Adrenal gland (tissue), 12 donors: ENCODE measurements around the gene CCNH. TPM values are rescaled to one million over a fixed set of nuclear protein-coding genes. Genes with fewer than 3 reads are reported as not detected.

Experiments
- DNase-seq, 7 donors: peaks; one replicate each; pipeline ENCODE4 v3.0.0-alpha.2; 2019 to 2020
- H3K27ac ChIP-seq, 5 donors: fragments of 200-600 bp; sonication (generic) in 4 of 5; 1 replicate in 3 of 5; 2 replicates in 2 of 5; pipeline versions ENCODE4 v1.5.1 to v1.8.0; 2016 to 2020; ENCODE audit warnings: mild to moderate bottlenecking in 1 of 5
- H3K27me3 ChIP-seq: fragments of 200-600 bp; 2 replicates; pipeline ENCODE4 v1.8.0; 2021
- H3K36me3 ChIP-seq, 2 donors: fragments of 200-600 bp; replicated peaks in 1 of 2; 1 replicate in 1 of 2; 2 replicates in 1 of 2; pipeline versions ENCODE4 v1.5.1 to v1.8.0; 2018 to 2022
- H3K4me1 ChIP-seq, 2 donors: fragments of 200-600 bp; replicated peaks in 1 of 2; 1 replicate in 1 of 2; 2 replicates in 1 of 2; pipeline versions ENCODE4 v1.5.1 to v1.8.0; 2018 to 2021
- H3K4me3 ChIP-seq, 4 donors: fragments of 200-600 bp; sonication (generic) in 3 of 4; one replicate each; pipeline ENCODE4 v1.5.1; 2016 to 2018
- H3K9me3 ChIP-seq, 3 donors: fragments of 200-600 bp; sonication (generic) in 1 of 3; replicated peaks in 1 of 3; 1 replicate in 2 of 3; 2 replicates in 1 of 3; pipeline versions ENCODE4 v1.5.1 to v1.8.0; 2016 to 2021
- POLR2A ChIP-seq, 2 donors: fragments of 450-650 bp; IDR thresholded peaks; one replicate each; pipeline ENCODE4 v1.6.1; 2017; ENCODE audit warnings: antibody characterized with exemption in 2 of 2, mild to moderate bottlenecking in 2 of 2, moderate library complexity in 1 of 2
- WGBS, 4 donors: extraction: QIAGEN DNeasy Blood & Tissue Kit in 2 of 4; methylation state at CpG; one replicate each; pipeline versions ENCODE4 v1.1.5 to v1.1.7; 2013 to 2017; 5-methylcytosine and 5-hydroxymethylcytosine counted together
- intact Hi-C, 2 donors: fragments of 100-400 bp; cut with DNase I; formaldehyde crosslinking; loops; one replicate each; pipeline versions ENCODE4 v1.14.1 to v1.15.0; 2022 to 2023
- polyA plus RNA-seq, 3 donors: library from polyadenylated mRNA; stranded (reverse); fragments of 200-250 nt in 2 of 3; fragments of 350-450 nt in 1 of 3; fragmentation: Illumina TruSeq in 1 of 3; extraction: RNeasy Lipid Tissue Mini Kit (QIAGEN cat#74804) in 1 of 3; gene quantifications; one replicate each; pipeline ENCODE4 v1.2.3, GENCODE V29; 2013 to 2014
- small RNA-seq, 2 donors: library from RNA; depleted of rRNA; stranded (forward); fragments of <200 nt; gene quantifications; one replicate each; pipeline ENCODE3, GENCODE V24; 2016
- total RNA-seq, 9 donors: library from RNA; depleted of rRNA in 4 of 9; stranded (reverse); fragments of >200 nt in 4 of 9; fragments of 120-200 nt in 1 of 9; fragmentation: NEBNext Ultra II Directional in 1 of 9; extraction: Animal tissue kit (Norgen Biotek cat#: 25700) in 1 of 9; gene quantifications; one replicate each; pipeline versions ENCODE4 v1.1.0 to v1.2.4, GENCODE V29; 2013 to 2023
- TF ChIP-seq, protein P1 (sequence below), 6 experiments: fragments of 450-650 bp in 4 of 6; fragments of 200-600 bp in 2 of 6; sonication (generic) in 1 of 6; IDR thresholded peaks; 1 replicate in 5 of 6; 2 replicates in 1 of 6; pipeline versions ENCODE4 v1.5.1 to v1.8.0; 2016 to 2021; ENCODE audit warnings: antibody characterized with exemption in 6 of 6, mild to moderate bottlenecking in 2 of 6, moderate library complexity in 1 of 6
- donor health status: healthy with polysubstance abuse.
- donor health status: Bipolar disorder and iron deficiency.
- donor health status: DM: yes; HTN: yes; CAD: no.
- donor health status: DM: no; HTN: no; CAD: no.
- donor health status: DM: no; HTN: no; CAD: no.
- donor health status: DM: yes; HTN: yes; CAD: no.

Gene CCNH
- total and polyA plus RNA-seq, 12 donors: 33.9 to 125 (median 43.6) TPM

DNA sequence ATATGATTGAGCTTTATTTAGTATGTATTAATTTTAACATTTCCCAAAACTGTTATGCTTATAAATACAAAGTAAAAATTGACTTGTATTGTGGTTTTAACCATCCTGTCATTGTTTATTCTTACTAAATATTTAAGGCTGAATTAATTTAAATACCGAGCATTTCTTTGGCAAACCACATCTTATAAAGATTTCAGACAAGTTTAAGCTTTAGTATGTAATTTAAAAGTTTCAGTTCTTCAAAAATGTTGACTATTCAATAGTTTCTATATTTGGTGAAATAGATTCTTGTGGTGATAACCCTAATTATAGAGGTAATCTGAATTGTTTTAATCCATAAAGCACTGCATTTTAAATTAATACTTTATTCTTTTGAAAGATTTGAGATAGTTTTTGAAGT lies 65.5 kb downstream of the CCNH start:
- intact Hi-C loops: no loop called here
- H3K9me3 ChIP-seq: peaks cover 0 to 7% (median 0%) of the 10 kb centered on the region in 3 donors
- WGBS, 4 donors: 82 to 88% (median 84%) methylated on average over 1 of the region's 1 CpG
- peaks cover 0 to 4% of the 10 kb centered on the region in 2 donors for H3K4me1 ChIP-seq
- H3K4me3 ChIP-seq: no peak overlapping the region
- H3K36me3 ChIP-seq: peaks cover 0 to 4% of the 10 kb centered on the region in 2 donors
- TF ChIP-seq, protein P1, sequence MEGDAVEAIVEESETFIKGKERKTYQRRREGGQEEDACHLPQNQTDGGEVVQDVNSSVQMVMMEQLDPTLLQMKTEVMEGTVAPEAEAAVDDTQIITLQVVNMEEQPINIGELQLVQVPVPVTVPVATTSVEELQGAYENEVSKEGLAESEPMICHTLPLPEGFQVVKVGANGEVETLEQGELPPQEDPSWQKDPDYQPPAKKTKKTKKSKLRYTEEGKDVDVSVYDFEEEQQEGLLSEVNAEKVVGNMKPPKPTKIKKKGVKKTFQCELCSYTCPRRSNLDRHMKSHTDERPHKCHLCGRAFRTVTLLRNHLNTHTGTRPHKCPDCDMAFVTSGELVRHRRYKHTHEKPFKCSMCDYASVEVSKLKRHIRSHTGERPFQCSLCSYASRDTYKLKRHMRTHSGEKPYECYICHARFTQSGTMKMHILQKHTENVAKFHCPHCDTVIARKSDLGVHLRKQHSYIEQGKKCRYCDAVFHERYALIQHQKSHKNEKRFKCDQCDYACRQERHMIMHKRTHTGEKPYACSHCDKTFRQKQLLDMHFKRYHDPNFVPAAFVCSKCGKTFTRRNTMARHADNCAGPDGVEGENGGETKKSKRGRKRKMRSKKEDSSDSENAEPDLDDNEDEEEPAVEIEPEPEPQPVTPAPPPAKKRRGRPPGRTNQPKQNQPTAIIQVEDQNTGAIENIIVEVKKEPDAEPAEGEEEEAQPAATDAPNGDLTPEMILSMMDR (IDR thresholded peaks at IDR 0.05): no peak
- no peak for TF ChIP-seq POLR2A (IDR thresholded peaks at IDR 0.05)
- no peak overlapping the region for H3K27ac ChIP-seq
- no peaks in the 10 kb centered on the region for H3K27me3 ChIP-seq
- DNase-seq: no peak

Small RNA genes within 50 kb of the gene (small RNA-seq; reads per million reads assigned to genes)
- 0 reads per million in 2 donors for gene RNU6-727P

Other genes with a start within 250 kb of the CCNH start
- gene RASA1, start 145.0 kb downstream of the CCNH start, total RNA-seq: 10 to 100 TPM; 18.8 to 32.7 (median 25.7) TPM
- 10 to 100 TPM in 2 of 3 donors, 1 to 10 TPM in 1; 8.7 to 29.1 (median 10.1) TPM for gene RASA1, start 145.0 kb downstream of the CCNH start, polyA plus RNA-seq